ENCODE measurements around the gene MRPL41.

DNA sequence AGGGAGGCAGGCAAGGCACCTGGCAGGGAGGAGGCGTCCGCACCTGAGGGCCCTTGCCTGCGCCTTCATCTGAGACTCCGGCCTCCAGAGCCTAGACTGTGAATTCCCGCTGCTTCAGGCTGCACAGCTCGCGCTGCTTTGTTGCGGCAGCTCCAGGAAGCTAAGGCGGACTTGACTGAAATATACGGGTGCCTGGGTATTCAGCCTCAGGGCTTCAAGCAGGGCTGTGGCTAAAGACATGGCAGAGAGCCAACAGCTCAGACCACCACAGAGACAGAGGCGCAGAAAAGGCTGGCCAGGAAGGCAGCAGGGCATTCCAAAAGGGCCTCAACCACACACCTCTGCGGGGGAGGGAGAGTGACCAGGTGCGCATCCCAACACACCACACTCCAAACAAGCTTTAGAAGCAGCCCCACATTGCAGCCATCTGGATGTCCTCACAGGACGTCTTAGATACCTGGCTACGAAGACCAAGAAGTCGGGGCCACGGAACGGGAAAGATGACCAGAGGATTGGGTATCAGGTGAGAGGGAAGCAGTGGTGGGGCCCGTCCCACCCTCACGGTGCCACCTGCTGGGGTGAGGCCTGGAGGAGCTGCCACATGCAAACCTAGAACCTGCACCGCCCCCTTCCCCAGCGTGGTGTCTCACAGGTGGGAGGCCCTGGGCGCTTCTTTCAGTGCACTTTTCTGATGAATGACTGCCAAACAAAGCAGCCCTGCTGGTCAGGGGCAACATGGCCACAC lies 28.7 kb downstream of the MRPL41 start:
- no peak for TF ChIP-seq CTCF (IDR thresholded peaks at IDR 0.05)
- TF ChIP-seq POLR2A (IDR thresholded peaks at IDR 0.05), result no peak
